Smooth muscle cell (in vitro differentiated cells): ENCODE results near the gene PDIA4. TPM values are rescaled to one million over a fixed set of nuclear protein-coding genes. Genes with fewer than 3 reads are reported as not detected.
"Not testable (repeated sequence)": the region's sequence is repeated elsewhere in the genome, so short reads cannot be mapped to it uniquely, and the experiment has no call there.

Experiments used
- DNase-seq: peaks from one replicate; lab custom pipeline; 2025; ENCODE audit not compliant: unreplicated experiment; lab: John Stamatoyannopoulos, UW
- H2AFZ ChIP-seq: fragments of 200-600 bp; sonication (generic); 2 replicates; pipeline ENCODE4 v1.6.0; 2016; ENCODE audit warnings: antibody characterized with exemption, low read depth, mild to moderate bottlenecking
- H3F3A ChIP-seq: fragments of 200-600 bp; sonication (generic); 2 replicates; pipeline ENCODE4 v1.6.0; 2017; ENCODE audit warnings: antibody characterized with exemption, low read depth
- H3K27ac ChIP-seq: fragments of 200-600 bp; sonication (generic); 2 replicates; pipeline ENCODE4 v1.5.1; 2016; ENCODE audit warnings: low read depth, mild to moderate bottlenecking
- H3K27me3 ChIP-seq: fragments of 200-600 bp; sonication (generic); 2 replicates; pipeline ENCODE4 v1.6.1; 2016; ENCODE audit warnings: low read depth, mild to moderate bottlenecking
- H3K36me3 ChIP-seq: fragments of 200-600 bp; sonication (generic); 2 replicates; pipeline ENCODE4 v1.5.1; 2016; ENCODE audit warnings: low read depth
- H3K4me1 ChIP-seq: fragments of 200-600 bp; sonication (generic); 2 replicates; pipeline ENCODE4 v1.5.1; 2016; ENCODE audit warnings: low read depth
- H3K4me2 ChIP-seq: fragments of 200-600 bp; sonication (generic); 2 replicates; pipeline ENCODE4 v1.6.0; 2016; ENCODE audit warnings: mild to moderate bottlenecking
- H3K4me3 ChIP-seq: fragments of 200-600 bp; sonication (generic); 2 replicates; pipeline ENCODE4 v1.5.1; 2016; ENCODE audit warnings: mild to moderate bottlenecking
- H3K79me2 ChIP-seq: fragments of 200-600 bp; sonication (generic); 2 replicates; pipeline ENCODE4 v1.6.0; 2016; ENCODE audit warnings: low read depth, mild to moderate bottlenecking
- H3K9ac ChIP-seq: fragments of 200-600 bp; sonication (generic); 2 replicates; pipeline ENCODE4 v1.6.0; 2016; ENCODE audit warnings: low read depth
- H3K9me3 ChIP-seq: fragments of 200-600 bp; sonication (generic); replicated peaks from 2 replicates; pipeline ENCODE4 v1.5.1; 2016; ENCODE audit warnings: low read depth
- H4K20me1 ChIP-seq: fragments of 200-600 bp; sonication (generic); 2 replicates; pipeline ENCODE4 v1.6.0; 2016; ENCODE audit warnings: low read depth
- CTCF ChIP-seq: fragments of 200-600 bp; sonication (generic); IDR thresholded peaks from 2 replicates; pipeline ENCODE4 v1.5.1; 2017; ENCODE audit warnings: borderline replicate concordance, mild to moderate bottlenecking, antibody characterized with exemption; ENCODE audit not compliant: insufficient read depth, poor library complexity, severe bottlenecking
- WGBS: methylation state at CpG from one replicate; pipeline ENCODE4 v1.1.7; 2016; ENCODE audit warnings: low lambda C conversion rate; 5-methylcytosine and 5-hydroxymethylcytosine counted together
- polyA plus RNA-seq: library from polyadenylated mRNA; unstranded; fragments of >200 nt; fragmentation: Nextera tagmentation; extraction: Ambion mirVana; gene quantifications from 2 replicates; pipeline ENCODE4 v1.2.1, GENCODE V29; 2016
- total RNA-seq: library from RNA; depleted of rRNA; stranded (reverse); fragments of >200 nt; gene quantifications from 2 replicates; pipeline ENCODE4 v1.2.3, GENCODE V29; 2014

The PDIA4 gene
- total and polyA plus RNA-seq, 2 experiments from 2014 or later: 178 to 316 TPM

GRCh38 chr7:149036676-149037075 lies 8.4 kb upstream of the PDIA4 start:
- no peaks in the 10 kb centered on the region for H3K79me2 ChIP-seq
- H3K36me3 ChIP-seq: no peaks in the 10 kb centered on the region
- H3K9ac ChIP-seq: no peak overlapping the region
- no peaks in the 10 kb centered on the region for H4K20me1 ChIP-seq
- WGBS: 97% methylated on average over 1 of the region's 1 CpG
- no peaks in the 10 kb centered on the region for H3K27me3 ChIP-seq
- H3F3A ChIP-seq: no peaks in the 10 kb centered on the region
- no peaks in the 10 kb centered on the region for H3K9me3 ChIP-seq
- no peak for DNase-seq
- H2AFZ ChIP-seq: no peak overlapping the region
- H3K27ac ChIP-seq: no peak overlapping the region
- H3K4me3 ChIP-seq: no peak overlapping the region
- no peak overlapping the region for H3K4me2 ChIP-seq
- no peaks in the 10 kb centered on the region for H3K4me1 ChIP-seq
- TF ChIP-seq CTCF: no peak

- no peak for DNase-seq
- no peak overlapping the region for H3K4me3 ChIP-seq
- no peak overlapping the region for H3K9ac ChIP-seq
- H3K9me3 ChIP-seq: no peaks in the 10 kb centered on the region
- peaks cover 18% of the 10 kb centered on the region for H3K79me2 ChIP-seq
- H3K4me1 ChIP-seq: peaks cover 9% of the 10 kb centered on the region
- H2AFZ ChIP-seq: no peak overlapping the region
- H3K36me3 ChIP-seq: no peaks in the 10 kb centered on the region
- H3K4me2 ChIP-seq: no peak overlapping the region
- peaks cover 14% of the 10 kb centered on the region for H3F3A ChIP-seq
- no peak for TF ChIP-seq CTCF
- no peak overlapping the region for H3K27ac ChIP-seq
- H4K20me1 ChIP-seq: peaks cover 6% of the 10 kb centered on the region
- 94% methylated on average over 3 of the region's 3 CpGs for WGBS
- H3K27me3 ChIP-seq: no peaks in the 10 kb centered on the region
Measured at GRCh38 chr7:149031353-149031910, 3.1 kb upstream of the PDIA4 start.

GRCh38 chr7:149030439-149030838 lies 2.1 kb upstream of the PDIA4 start:
- H3K4me1 ChIP-seq, H3K27ac ChIP-seq, H3K27me3 ChIP-seq, H3K4me2 ChIP-seq, DNase-seq, H3K36me3 ChIP-seq, H3K9me3 ChIP-seq, H2AFZ ChIP-seq, H3K9ac ChIP-seq, H3K4me3 ChIP-seq, H4K20me1 ChIP-seq: not testable (repeated sequence)
- WGBS: 98% methylated on average over 9 of the region's 9 CpGs
- Histone ChIP-seq H3F3A (peaks cover 14% of the 10 kb centered on the region), H3K79me2 (peaks cover 28% of the 10 kb centered on the region)

GRCh38 chr7:149027611-149028345 lies 527 bp downstream of the PDIA4 start:
- peak overlapping the region; percentile 81 for H3K4me3 ChIP-seq
- TF ChIP-seq CTCF: no peak
- peaks cover 14% of the 10 kb centered on the region for H3F3A ChIP-seq
- H3K9ac ChIP-seq: peak overlapping the region; percentile 75
- peak overlapping the region; percentile 96 for H3K4me2 ChIP-seq
- no peaks in the 10 kb centered on the region for H3K9me3 ChIP-seq
- peaks cover 9% of the 10 kb centered on the region for H3K4me1 ChIP-seq
- peaks cover 54% of the 10 kb centered on the region for H3K79me2 ChIP-seq
- peak overlapping the region; percentile 72 for H3K27ac ChIP-seq
- H4K20me1 ChIP-seq: peaks cover 26% of the 10 kb centered on the region
- H3K27me3 ChIP-seq: no peaks in the 10 kb centered on the region
- peak overlapping the region; percentile 61 for H2AFZ ChIP-seq
- no peak for DNase-seq
- no peaks in the 10 kb centered on the region for H3K36me3 ChIP-seq
- 2% methylated on average over 39 of the region's 43 CpGs for WGBS
